ENCODE measurements around the gene GPATCH2.

GRCh38 chr1:217388522-217389065 lies 242.3 kb downstream of the GPATCH2 start:
- TF ChIP-seq, protein P1, sequence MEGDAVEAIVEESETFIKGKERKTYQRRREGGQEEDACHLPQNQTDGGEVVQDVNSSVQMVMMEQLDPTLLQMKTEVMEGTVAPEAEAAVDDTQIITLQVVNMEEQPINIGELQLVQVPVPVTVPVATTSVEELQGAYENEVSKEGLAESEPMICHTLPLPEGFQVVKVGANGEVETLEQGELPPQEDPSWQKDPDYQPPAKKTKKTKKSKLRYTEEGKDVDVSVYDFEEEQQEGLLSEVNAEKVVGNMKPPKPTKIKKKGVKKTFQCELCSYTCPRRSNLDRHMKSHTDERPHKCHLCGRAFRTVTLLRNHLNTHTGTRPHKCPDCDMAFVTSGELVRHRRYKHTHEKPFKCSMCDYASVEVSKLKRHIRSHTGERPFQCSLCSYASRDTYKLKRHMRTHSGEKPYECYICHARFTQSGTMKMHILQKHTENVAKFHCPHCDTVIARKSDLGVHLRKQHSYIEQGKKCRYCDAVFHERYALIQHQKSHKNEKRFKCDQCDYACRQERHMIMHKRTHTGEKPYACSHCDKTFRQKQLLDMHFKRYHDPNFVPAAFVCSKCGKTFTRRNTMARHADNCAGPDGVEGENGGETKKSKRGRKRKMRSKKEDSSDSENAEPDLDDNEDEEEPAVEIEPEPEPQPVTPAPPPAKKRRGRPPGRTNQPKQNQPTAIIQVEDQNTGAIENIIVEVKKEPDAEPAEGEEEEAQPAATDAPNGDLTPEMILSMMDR (IDR thresholded peaks at IDR 0.05): no peak
- TF ChIP-seq EZH2 (IDR thresholded peaks at IDR 0.05; ENCODE audit: borderline replicate concordance, insufficient read depth, low read depth, low read length, poor library complexity, severe bottlenecking): no peak
